ENCODE data around the gene DNAL4.

DNAL4 gene

GRCh38 chr22:38760477-38761201, 33.3 kb downstream of the DNAL4 start:
- no peak for DNase-seq (ENCODE audit: low read depth in 3 of 3, low spot score in 1 of 3)

GRCh38 chr22:38759005-38759404, 34.9 kb downstream of the DNAL4 start:
- DNase-seq (ENCODE audit: low read depth in 3 of 3, low spot score in 1 of 3), result no peak

DNA sequence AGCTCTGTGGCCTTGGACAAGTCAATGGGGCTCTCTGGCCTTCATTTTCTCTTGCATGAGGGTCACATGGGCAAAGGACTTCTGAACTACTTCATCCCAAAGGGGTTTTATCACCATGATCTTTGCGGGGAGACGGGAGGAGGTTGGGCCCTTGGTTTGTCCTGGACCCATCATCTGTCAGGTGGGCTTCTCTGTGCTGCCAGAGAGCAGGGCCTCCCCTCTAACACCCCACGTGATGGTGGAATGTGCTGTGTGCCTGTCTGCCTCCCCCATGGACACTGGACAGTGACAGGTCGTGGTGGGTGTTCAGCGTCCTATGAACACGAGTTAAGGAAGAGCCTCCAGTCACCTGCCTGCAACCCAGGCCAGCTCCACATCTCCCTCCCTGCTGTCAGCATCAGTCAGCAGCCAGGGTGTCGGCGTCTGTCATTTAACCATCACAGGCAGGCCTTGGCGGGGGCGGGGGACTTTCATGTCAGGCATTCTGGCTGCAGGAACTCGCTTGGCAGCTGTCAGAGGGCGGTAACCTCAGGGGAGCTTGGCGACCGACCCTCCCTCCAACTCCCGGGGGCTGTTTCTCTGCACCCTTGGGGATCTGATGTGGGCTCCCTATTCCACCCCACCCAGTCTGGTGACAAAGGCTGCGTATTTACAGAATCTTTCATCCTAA, 35.5 kb downstream of the DNAL4 start:
- DNase-seq (ENCODE audit: low read depth in 3 of 3, low spot score in 1 of 3), result peak in 2 of 3 donors; percentile 34 to 64

- DNase-seq (ENCODE audit: low read depth in 3 of 3, low spot score in 1 of 3), result no peak
Observed at GRCh38 chr22:38757464-38757757, 36.5 kb downstream of the DNAL4 start.

DNA sequence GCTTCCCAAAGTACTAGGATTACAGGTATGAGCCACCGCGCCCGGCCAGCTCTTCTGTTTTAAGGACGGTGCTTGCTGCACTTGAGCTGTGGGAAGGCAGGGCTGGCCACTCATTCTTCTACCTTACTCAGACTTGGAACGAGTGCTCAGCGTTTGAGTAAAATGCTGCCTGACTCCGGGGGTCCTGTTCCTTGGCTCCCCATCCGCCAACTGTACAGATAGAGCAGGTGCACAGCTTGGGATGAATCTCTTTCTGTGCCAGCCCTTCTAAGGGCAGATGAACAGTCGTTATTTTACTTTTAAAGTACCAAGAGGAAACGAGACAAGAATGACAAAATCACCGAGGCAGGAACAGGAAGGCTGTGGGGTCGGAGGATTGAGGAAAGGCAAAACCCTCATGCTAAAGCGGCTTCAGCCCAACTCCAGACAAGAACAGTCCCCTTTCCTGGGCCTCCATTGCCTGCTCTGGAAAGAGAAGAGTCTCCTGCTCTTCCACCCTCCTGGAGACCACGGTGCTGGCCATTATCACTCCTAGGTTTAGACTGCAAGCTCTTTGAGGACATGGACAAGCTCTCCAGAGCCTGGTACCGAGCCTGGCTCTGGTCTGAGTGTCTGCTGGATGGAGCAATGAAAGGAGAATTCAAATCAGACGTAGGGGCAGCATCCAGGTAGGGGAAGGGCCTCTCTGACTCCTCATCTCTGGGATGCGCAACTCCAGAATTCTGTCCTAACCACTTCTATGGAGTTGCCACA, 37.1 kb downstream of the DNAL4 start:
- DNase-seq (ENCODE audit: low read depth in 3 of 3, low spot score in 1 of 3), result no peak

DNA sequence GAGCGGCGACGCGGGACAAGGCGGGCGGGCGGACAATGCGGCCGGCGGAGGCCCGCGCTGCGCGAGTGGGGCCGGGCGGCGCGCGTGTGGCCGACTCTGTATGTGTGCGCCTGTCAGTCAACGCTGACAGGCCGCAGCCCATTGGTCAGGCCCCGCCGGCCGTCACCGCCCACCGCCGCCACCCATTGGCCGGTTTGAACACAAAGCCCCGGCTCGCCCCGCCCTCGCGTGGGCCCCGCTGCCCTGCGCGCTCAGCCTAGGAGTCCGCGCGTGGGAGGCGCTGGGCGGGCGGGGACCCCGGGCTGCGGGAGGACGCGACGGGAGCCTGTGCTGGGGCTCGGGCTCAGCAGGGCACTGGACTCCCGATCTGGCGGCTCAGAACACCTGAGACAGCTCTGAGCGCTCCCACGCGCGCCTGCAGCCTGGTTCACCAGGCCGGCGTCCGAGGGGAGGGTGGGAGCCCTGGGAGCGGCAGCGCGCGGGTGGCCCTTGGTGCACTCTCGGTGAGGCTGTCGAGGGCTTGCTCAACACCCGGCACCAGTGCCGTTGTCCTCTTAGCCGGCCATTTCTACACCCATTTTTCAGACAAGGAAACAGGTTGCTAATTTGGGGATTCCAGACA, 37.9 kb downstream of the DNAL4 start, which contains the start of gene SUN2:
Gene SUN2, minus strand, starts transcription at position 88 of the 622 bp plus-strand sequence. CDS start 3,370 bp downstream, outside the sequence.
- DNase-seq (ENCODE audit: low read depth in 3 of 3, low spot score in 1 of 3), result peak; percentile 82 to 93 (median 89)

DNA sequence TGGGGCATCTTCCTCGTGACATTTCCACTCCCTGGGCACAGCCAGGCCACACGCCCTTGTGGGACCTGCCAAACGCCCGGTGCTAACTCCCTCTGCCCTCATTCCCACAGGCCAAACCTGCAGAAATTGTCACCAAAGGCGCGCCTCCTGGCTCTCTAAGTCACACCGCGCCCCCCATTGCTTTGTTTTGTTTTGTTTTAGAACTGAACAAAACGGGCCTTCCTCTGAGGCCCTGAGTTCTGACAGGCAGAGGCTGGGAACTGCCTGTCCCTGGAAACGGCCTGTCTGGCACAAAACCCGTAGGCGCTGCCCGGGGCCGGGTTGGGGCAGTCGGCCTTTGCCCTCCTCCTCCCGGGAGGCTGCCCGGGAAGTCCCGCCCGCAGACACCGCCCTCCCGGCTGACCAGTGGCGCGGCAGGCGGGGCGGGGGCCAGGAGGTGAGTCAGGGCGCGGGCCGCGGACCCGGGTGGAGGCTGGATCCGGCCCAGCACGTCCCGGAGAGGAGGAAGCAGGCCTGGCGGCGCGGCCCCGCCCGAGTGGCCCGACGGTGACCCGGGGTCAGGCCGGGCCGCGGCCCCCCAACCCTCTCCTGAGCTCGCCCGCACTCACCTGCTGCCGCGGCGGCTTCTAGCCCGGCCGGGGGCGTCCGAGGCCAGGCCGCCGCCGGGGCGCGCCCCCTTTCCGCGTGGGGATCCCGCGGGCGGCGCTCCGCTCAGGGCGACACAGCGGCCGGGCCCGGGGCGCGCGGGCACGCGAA, 38.6 kb downstream of the DNAL4 start:
- DNase-seq (ENCODE audit: low read depth in 3 of 3, low spot score in 1 of 3), result no peak

- DNase-seq (ENCODE audit: low read depth in 3 of 3, low spot score in 1 of 3), result no peak
Observed at GRCh38 chr22:38754751-38755154, 39.2 kb downstream of the DNAL4 start.

- DNase-seq (ENCODE audit: low read depth in 3 of 3, low spot score in 1 of 3), result no peak
Observed at GRCh38 chr22:38753948-38754750, 39.8 kb downstream of the DNAL4 start.

DNA sequence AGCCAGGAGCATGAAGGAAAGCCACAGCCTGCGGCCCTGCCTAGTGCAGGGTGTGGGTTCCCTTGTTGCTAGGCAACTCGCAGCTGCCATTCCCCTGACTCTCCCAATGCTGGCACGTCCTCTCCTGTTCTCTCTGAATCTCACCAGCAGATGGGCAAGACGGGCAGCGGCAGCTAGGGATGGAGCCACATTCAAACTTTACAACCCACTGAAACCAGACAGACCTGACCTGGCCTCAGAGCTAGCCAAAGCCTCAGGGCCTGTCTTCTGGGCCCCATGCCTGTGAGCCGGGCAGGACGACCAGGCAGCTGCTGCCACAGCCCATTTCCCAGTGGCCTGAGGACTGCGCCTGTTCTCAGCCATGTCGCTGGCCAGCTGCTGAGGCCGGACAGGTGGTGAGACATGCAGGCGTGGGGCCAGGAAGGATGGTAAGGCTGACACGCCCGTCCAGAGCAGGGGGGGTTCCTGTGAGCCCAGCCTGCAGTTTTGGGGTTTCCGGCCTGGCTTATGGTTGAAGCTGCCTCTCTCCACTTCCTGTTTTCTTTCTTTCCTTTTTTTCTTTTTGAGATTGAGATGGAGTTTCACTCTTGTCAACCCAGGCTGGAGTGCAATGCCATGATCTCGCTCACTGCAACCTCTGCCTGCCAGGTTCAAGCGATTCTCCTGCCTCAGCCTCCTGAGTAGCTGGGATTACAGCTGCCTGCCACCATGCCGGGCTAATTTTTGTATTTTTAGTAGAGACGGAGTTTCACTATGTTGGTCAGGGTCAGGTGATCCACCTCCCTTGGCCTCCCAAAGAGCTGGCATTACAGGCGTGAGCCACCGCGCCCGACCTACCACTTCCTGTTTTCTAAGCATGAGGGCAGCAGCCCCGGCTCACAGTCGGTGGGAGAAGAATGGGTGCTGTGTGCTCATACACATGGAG, 42.3 kb downstream of the DNAL4 start:
- peak in 1 of 3 donors; percentile 44 for DNase-seq (ENCODE audit: low read depth in 3 of 3, low spot score in 1 of 3)

- DNase-seq (ENCODE audit: low read depth in 3 of 3, low spot score in 1 of 3), result no peak
Observed at GRCh38 chr22:38751066-38751421, 42.9 kb downstream of the DNAL4 start.

GRCh38 chr22:38750638-38751037, 43.3 kb downstream of the DNAL4 start:
- no peak for DNase-seq (ENCODE audit: low read depth in 3 of 3, low spot score in 1 of 3)

DNA sequence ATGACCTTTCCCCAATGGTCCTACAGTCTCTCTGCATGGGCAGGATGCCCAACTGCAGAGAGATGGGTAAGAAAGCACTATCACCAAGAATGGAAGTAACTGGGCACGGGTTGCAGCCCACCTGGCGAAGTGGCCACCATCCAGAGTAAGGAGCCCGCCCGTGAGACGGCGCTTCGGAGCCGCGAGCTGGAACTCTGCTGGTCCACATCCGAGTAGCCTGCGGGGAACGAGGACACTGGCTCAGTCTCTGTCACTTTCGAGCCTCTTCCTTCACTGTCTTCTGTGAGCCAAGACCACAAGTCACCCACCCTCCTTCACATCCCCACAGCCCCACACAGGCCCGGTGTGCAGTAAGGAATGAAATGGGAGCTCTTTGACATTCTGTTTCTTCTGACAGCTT, 43.8 kb downstream of the DNAL4 start:
- no peak for DNase-seq (ENCODE audit: low read depth in 3 of 3, low spot score in 1 of 3)

- DNase-seq (ENCODE audit: low read depth in 3 of 3, low spot score in 1 of 3), result no peak
Observed at GRCh38 chr22:38748487-38749136, 45.3 kb downstream of the DNAL4 start.

DNA sequence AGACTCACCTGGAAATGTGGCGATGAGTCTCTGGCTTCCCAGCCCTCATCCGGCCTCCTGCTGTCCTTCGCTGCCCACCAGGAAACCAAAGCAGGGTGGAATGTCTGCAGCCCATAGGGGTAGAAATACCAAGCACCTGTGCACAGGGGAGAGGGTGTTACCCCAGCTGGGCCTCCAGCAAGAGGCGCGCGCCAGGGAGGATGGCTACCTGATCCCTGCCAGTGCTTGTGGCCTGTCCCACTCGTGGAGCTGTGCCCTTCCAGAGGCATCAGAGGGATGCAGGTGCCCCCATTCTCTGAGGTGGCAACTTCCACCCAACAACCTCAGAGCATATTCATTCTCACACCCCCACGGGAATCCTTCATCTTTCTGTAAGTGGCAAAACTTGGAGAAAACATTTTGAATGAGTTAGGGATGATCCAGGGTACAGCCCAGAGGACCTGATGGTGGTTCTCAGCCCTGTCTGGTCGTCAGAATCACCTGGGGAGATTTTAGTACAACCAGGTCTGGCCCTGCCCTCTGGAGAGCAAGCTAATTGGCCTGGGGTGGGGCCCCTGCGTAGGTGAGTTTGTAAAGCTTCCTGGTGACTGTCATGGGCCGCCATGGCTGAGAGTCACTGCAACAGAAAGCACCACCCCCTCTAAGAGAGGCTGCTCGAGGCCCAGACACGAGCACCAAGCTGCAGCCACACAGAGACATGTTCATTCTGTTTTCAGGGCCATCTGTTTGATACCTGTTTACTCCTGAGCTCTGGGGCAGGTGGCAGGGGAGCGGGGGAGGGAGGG, 48.1 kb downstream of the DNAL4 start:
- no peak for DNase-seq (ENCODE audit: low read depth in 3 of 3, low spot score in 1 of 3)

GRCh38 chr22:38744981-38745380, 49.0 kb downstream of the DNAL4 start:
- no peak for DNase-seq (ENCODE audit: low read depth in 3 of 3, low spot score in 1 of 3)

- DNase-seq (ENCODE audit: low read depth in 3 of 3, low spot score in 1 of 3), result no peak
Observed at GRCh38 chr22:38742176-38742942, 51.6 kb downstream of the DNAL4 start.
